ENCODE results near the gene PPP2R5E.

DNA sequence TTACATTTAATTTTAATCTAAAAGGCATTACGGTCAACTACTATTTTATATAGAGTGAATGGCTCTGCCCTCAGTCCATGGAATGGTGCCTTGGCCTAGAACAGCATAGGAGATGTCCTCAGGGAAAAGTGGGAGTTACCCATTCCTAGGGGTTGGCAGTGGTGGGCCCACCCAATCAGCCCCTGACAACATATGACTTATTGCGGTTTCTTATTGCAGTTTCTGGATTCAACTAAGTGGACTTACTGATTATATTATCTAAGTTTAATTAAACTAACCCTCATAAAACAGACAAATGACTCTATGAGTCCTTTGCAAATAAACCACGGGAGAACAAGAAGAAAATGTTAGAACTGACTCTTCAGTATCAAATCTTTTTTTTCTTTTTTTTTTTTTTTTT lies 2.3 kb upstream of the PPP2R5E start:
- TF ChIP-seq, protein P1, sequence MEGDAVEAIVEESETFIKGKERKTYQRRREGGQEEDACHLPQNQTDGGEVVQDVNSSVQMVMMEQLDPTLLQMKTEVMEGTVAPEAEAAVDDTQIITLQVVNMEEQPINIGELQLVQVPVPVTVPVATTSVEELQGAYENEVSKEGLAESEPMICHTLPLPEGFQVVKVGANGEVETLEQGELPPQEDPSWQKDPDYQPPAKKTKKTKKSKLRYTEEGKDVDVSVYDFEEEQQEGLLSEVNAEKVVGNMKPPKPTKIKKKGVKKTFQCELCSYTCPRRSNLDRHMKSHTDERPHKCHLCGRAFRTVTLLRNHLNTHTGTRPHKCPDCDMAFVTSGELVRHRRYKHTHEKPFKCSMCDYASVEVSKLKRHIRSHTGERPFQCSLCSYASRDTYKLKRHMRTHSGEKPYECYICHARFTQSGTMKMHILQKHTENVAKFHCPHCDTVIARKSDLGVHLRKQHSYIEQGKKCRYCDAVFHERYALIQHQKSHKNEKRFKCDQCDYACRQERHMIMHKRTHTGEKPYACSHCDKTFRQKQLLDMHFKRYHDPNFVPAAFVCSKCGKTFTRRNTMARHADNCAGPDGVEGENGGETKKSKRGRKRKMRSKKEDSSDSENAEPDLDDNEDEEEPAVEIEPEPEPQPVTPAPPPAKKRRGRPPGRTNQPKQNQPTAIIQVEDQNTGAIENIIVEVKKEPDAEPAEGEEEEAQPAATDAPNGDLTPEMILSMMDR (IDR thresholded peaks at IDR 0.05): no peak
- TF ChIP-seq POLR2AphosphoS5 (IDR thresholded peaks at IDR 0.05): no peak
- TF ChIP-seq POLR2A (IDR thresholded peaks at IDR 0.05): no peak
- TF ChIP-seq EP300 (IDR thresholded peaks at IDR 0.05): no peak
